GM18868 (cell line): Measurements from ENCODE around the gene P2RX7.
"Not testable (repeated sequence)": the region's sequence is repeated elsewhere in the genome, so short reads cannot be mapped to it uniquely, and the experiment has no call there.

ENCODE experiments used
- ATAC-seq: cut with Tn5 transposase; IDR thresholded peaks from one replicate; pipeline ENCODE4 v1.9.1; 2021; ENCODE audit warnings: mild to moderate bottlenecking, moderate library complexity; ENCODE audit not compliant: unreplicated experiment

P2RX7 gene

GRCh38 chr12:121133838-121134237 lies 1.2 kb downstream of the P2RX7 start:
- no peak for ATAC-seq

GRCh38 chr12:121135320-121135719 lies 2.6 kb downstream of the P2RX7 start:
- no peak for ATAC-seq

- no peak for ATAC-seq
Measured at GRCh38 chr12:121137512-121137911, 4.8 kb downstream of the P2RX7 start.

GRCh38 chr12:121138284-121138683 lies 5.6 kb downstream of the P2RX7 start:
- ATAC-seq: no peak

GRCh38 chr12:121139286-121139685 lies 6.6 kb downstream of the P2RX7 start:
- no peak for ATAC-seq

- ATAC-seq: no peak
Measured at GRCh38 chr12:121142171-121142950, 9.7 kb downstream of the P2RX7 start.

- ATAC-seq: no peak
Measured at GRCh38 chr12:121144416-121144914, 11.8 kb downstream of the P2RX7 start.

- ATAC-seq: no peak
Measured at GRCh38 chr12:121145221-121145620, 12.5 kb downstream of the P2RX7 start.

- ATAC-seq: not testable (repeated sequence)
Measured at GRCh38 chr12:121149289-121149688, 16.6 kb downstream of the P2RX7 start.

- ATAC-seq: no peak
Measured at GRCh38 chr12:121154793-121155375, 22.2 kb downstream of the P2RX7 start.

GRCh38 chr12:121156365-121156764 lies 23.7 kb downstream of the P2RX7 start:
- ATAC-seq: no peak

- no peak for ATAC-seq
Measured at GRCh38 chr12:121158085-121158484, 25.4 kb downstream of the P2RX7 start.

GRCh38 chr12:121158728-121159351 lies 26.2 kb downstream of the P2RX7 start:
- not testable (repeated sequence) for ATAC-seq

GRCh38 chr12:121159467-121160307 lies 27.0 kb downstream of the P2RX7 start:
- ATAC-seq: no peak

- no peak for ATAC-seq
Measured at GRCh38 chr12:121162384-121162783, 29.7 kb downstream of the P2RX7 start.

GRCh38 chr12:121162985-121163384 lies 30.3 kb downstream of the P2RX7 start:
- ATAC-seq: no peak

- ATAC-seq: not testable (repeated sequence)
Measured at GRCh38 chr12:121164839-121165238, 32.2 kb downstream of the P2RX7 start.

GRCh38 chr12:121165316-121165715 lies 32.6 kb downstream of the P2RX7 start:
- ATAC-seq: no peak

- no peak for ATAC-seq
Measured at GRCh38 chr12:121166356-121166755, 33.7 kb downstream of the P2RX7 start.

GRCh38 chr12:121167232-121167820 lies 34.6 kb downstream of the P2RX7 start:
- no peak for ATAC-seq

GRCh38 chr12:121167951-121168350 lies 35.3 kb downstream of the P2RX7 start:
- no peak for ATAC-seq
